ENCODE measurements around the gene LDLRAD2. TPM values are rescaled to one million over a fixed set of nuclear protein-coding genes. Genes with fewer than 3 reads are reported as not detected.
A peak's percentile ranks its signal among the peaks of the same experiment; 100 is the strongest.
"Not testable (repeated sequence)": the region's sequence is repeated elsewhere in the genome, so short reads cannot be mapped to it uniquely, and the experiment has no call there.

Gene LDLRAD2
- total RNA-seq, 1 experiment from 2014 or later = not detected

- H3K36me3 ChIP-seq (ENCODE audit: insufficient read depth, low read length, poor library complexity, severe bottlenecking); H3K27me3 ChIP-seq (replicated peaks; ENCODE audit: insufficient read depth, low read depth, low read length, poor library complexity); intact Hi-C loops (cut with micrococcal nuclease; ENCODE audit: unreplicated experiment); H3K27ac ChIP-seq (ENCODE audit: low read depth, low read length, poor library complexity, severe bottlenecking); POLR2A ChIA-PET (ENCODE audit: low non-redundant PET); H3K4me3 ChIP-seq (ENCODE audit: low read depth, low read length, poor library complexity, severe bottlenecking); H3K9me3 ChIP-seq (ENCODE audit: low read depth, low read length, poor library complexity, severe bottlenecking); BruUV-seq (replicated peaks); H3K4me1 ChIP-seq (ENCODE audit: insufficient read depth, low read length, poor library complexity, severe bottlenecking); DNase-seq (ENCODE audit: low spot score); CTCF ChIA-PET: not testable (repeated sequence)
Observed at GRCh38 chr1:21771672-21772071, 40.4 kb upstream of the LDLRAD2 start.

DNA sequence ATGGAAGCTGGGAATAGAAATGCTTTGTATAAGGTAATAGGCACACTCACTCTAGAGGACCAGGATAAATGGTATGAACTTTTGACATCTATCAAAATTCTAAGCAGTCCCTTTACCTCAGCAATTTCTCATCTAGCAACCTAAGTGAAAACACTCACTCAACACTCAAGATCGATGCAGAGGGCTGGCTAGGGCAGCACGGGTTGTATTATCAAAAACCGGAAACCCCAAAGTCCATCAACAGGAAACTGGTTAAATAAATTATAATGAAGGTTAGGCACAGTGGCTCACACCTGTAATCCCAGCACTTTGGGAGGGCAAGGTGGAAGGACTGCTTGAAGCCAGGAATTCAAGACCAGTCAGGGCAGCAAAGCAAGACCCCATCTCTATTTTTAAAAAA lies 38.5 kb upstream of the LDLRAD2 start:
- H3K4me1 ChIP-seq (ENCODE audit: insufficient read depth, low read length, poor library complexity, severe bottlenecking) = no peaks in the 10 kb centered on the region
- no peak for DNase-seq (ENCODE audit: low spot score)
- BruUV-seq (replicated peaks) = no TSS peak
- intact Hi-C loops (cut with micrococcal nuclease; ENCODE audit: unreplicated experiment) = no loop called here
- H3K36me3 ChIP-seq (ENCODE audit: insufficient read depth, low read length, poor library complexity, severe bottlenecking) = no peaks in the 10 kb centered on the region
- H3K9me3 ChIP-seq (ENCODE audit: low read depth, low read length, poor library complexity, severe bottlenecking) = peaks cover 6% of the 10 kb centered on the region
- no peak overlapping the region for H3K4me3 ChIP-seq (ENCODE audit: low read depth, low read length, poor library complexity, severe bottlenecking)
- POLR2A ChIA-PET (ENCODE audit: low non-redundant PET) = no interaction called here
- no peak for TF ChIP-seq CTCF (conservative IDR thresholded peaks at IDR 0.05; ENCODE audit: low read depth, low read length)
- no peak for TF ChIP-seq EZH2 (IDR thresholded peaks at IDR 0.05; ENCODE audit: borderline replicate concordance, low read depth, low read length, poor library complexity, severe bottlenecking)
- H3K27ac ChIP-seq (ENCODE audit: low read depth, low read length, poor library complexity, severe bottlenecking) = no peak overlapping the region
- H3K27me3 ChIP-seq (replicated peaks; ENCODE audit: insufficient read depth, low read depth, low read length, poor library complexity) = no peaks in the 10 kb centered on the region
- CTCF ChIA-PET = no interaction called here

DNA sequence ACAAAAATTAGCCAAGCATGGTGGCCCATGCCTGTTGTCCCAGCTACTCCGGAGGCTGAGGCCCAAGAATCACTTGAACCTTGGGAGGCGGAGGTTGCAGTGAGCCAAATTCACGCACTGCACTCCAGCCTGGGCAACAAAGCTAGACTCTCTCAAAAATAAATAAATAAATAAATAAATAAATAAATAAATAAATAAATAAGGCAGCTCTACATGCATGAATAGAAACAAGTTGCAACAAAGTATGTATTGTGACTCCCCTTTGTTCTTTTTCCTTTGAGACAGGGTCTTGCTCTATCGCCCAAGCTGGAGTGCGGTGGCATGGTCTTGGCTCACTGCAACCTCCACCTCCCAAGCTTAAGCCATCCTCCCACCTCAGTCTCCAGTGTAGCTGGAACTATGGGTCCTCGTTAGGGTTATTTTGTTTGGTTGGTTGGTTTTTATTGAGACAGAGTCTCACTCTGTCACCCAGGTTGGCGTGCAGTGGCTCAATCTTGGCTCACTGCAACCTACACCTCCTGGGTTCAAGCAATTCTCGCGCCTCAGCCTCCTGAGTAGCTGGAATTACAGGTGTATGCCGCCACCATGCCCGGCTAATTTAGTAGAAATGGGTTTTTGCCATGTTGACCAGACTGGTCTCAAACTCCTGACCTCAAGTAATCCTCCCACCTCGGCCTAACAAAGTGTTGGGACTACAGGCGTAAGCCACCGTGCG lies 37.1 kb upstream of the LDLRAD2 start:
- Histone ChIP-seq H3K4me3 (ENCODE audit: low read depth, low read length, poor library complexity, severe bottlenecking) (no peak overlapping the region), H3K4me1 (ENCODE audit: insufficient read depth, low read length, poor library complexity, severe bottlenecking) (no peaks in the 10 kb centered on the region), H3K9me3 (ENCODE audit: low read depth, low read length, poor library complexity, severe bottlenecking) (peaks cover 6% of the 10 kb centered on the region), H3K36me3 (ENCODE audit: insufficient read depth, low read length, poor library complexity, severe bottlenecking) (no peaks in the 10 kb centered on the region), H3K27me3 (replicated peaks; ENCODE audit: insufficient read depth, low read depth, low read length, poor library complexity) (no peaks in the 10 kb centered on the region), H3K27ac (ENCODE audit: low read depth, low read length, poor library complexity, severe bottlenecking) (peak overlapping the region; percentile 21)
- no peak for DNase-seq (ENCODE audit: low spot score)
- POLR2A ChIA-PET (ENCODE audit: low non-redundant PET) = no interaction called here
- intact Hi-C loops (cut with micrococcal nuclease; ENCODE audit: unreplicated experiment) = no loop called here
- CTCF ChIA-PET = no interaction called here
- no peak for TF ChIP-seq EZH2 (IDR thresholded peaks at IDR 0.05; ENCODE audit: borderline replicate concordance, low read depth, low read length, poor library complexity, severe bottlenecking)
- TF ChIP-seq CTCF (conservative IDR thresholded peaks at IDR 0.05; ENCODE audit: low read depth, low read length) = no peak
- no TSS peak for BruUV-seq (replicated peaks)

- Histone ChIP-seq H3K27me3 (replicated peaks; ENCODE audit: insufficient read depth, low read depth, low read length, poor library complexity) (no peaks in the 10 kb centered on the region), H3K36me3 (ENCODE audit: insufficient read depth, low read length, poor library complexity, severe bottlenecking) (no peaks in the 10 kb centered on the region), H3K4me3 (ENCODE audit: low read depth, low read length, poor library complexity, severe bottlenecking) (no peak overlapping the region), H3K9me3 (ENCODE audit: low read depth, low read length, poor library complexity, severe bottlenecking) (peaks cover 6% of the 10 kb centered on the region), H3K27ac (ENCODE audit: low read depth, low read length, poor library complexity, severe bottlenecking) (peak overlapping the region; percentile 21), H3K4me1 (ENCODE audit: insufficient read depth, low read length, poor library complexity, severe bottlenecking) (no peaks in the 10 kb centered on the region)
- no peak for DNase-seq (ENCODE audit: low spot score)
- no peak for TF ChIP-seq CTCF (conservative IDR thresholded peaks at IDR 0.05; ENCODE audit: low read depth, low read length)
- no peak for TF ChIP-seq EZH2 (IDR thresholded peaks at IDR 0.05; ENCODE audit: borderline replicate concordance, low read depth, low read length, poor library complexity, severe bottlenecking)
- BruUV-seq (replicated peaks) = no TSS peak
- ChIA-PET POLR2A (ENCODE audit: low non-redundant PET) (no interaction called here), CTCF (no interaction called here)
- intact Hi-C loops (cut with micrococcal nuclease; ENCODE audit: unreplicated experiment) = no loop called here
Observed at GRCh38 chr1:21775550-21775914, 36.5 kb upstream of the LDLRAD2 start.
